Measurements from ENCODE around the gene DEFB108B.
"Not testable (repeated sequence)": the region's sequence is repeated elsewhere in the genome, so short reads cannot be mapped to it uniquely, and the experiment has no call there.

The DEFB108B gene, protein sequence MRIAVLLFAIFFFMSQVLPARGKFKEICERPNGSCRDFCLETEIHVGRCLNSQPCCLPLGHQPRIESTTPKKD

DNA sequence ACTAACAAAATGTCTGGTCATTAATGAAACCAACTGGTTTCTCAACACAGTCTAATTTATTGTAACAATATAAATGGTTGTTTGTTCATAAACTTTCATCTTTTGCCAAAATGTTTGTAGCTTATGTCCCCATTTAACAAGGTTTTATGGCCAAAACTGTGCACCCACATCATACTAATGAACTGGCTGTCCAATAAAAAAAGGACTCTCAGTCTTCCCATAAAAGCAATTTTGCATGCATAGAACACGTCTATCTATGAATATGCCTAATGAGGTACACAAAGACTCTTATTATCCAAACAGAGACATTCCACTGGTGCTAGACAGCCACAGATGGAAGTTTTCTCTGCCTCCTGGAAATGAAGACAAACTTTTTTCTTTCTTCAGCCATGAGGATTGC is at the start of gene DEFB108B:
Gene DEFB108B, plus strand, starts transcription at position 390 of the 400 bp plus-strand sequence. Its CDS starts 0 bp downstream, at position 390.
- not testable (repeated sequence) for DNase-seq

DNA sequence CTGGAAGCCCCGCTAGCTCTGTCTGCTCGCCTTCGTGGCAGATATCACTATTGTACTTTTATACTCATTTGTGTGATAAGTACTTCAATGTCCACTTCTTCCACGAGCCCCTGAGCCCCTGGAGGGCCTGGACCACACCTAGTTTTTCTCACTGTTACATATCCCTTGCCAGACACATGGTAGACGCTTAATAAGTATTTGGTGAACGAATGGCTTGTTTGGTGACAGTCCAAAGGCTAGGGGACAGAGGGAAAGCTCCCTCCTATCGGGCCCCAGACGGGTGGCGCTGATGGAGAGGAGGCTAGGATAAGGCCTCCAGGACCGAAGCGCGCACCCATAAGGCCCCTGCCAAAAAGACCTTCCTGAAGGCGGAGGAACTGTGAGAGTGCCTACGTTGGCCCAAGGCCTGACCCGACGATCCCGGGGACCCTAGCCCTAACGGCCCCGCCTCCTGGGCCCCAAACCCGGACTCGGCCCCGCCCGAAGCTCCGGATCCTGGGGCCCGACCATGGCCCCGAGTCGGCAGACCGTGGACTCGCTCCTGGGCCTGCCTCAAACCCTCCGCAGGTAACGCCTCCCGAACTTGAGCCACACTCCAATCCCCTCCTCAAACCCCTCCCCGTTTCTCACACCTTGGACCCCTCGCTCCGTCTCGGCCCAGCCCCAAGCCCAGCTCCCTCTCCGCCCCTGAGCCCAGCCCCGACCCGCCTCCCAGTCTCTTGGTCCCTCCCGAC is 46.7 kb upstream of the DEFB108B start:
- not testable (repeated sequence) for DNase-seq

DNA sequence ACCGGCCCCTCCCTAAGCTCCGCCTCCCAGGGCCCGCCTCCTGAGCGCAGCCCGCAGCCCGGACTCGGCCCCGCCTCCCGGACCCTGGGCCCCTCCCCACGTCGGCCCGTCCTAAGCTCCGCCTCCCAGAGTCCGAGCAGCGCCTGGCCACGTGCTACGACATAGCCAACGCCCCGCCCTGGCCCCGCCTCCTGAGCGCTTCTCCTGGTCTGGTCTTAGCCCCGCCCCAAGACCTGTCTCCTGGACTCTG is 46.2 kb upstream of the DEFB108B start:
- DNase-seq = not testable (repeated sequence)

DNA sequence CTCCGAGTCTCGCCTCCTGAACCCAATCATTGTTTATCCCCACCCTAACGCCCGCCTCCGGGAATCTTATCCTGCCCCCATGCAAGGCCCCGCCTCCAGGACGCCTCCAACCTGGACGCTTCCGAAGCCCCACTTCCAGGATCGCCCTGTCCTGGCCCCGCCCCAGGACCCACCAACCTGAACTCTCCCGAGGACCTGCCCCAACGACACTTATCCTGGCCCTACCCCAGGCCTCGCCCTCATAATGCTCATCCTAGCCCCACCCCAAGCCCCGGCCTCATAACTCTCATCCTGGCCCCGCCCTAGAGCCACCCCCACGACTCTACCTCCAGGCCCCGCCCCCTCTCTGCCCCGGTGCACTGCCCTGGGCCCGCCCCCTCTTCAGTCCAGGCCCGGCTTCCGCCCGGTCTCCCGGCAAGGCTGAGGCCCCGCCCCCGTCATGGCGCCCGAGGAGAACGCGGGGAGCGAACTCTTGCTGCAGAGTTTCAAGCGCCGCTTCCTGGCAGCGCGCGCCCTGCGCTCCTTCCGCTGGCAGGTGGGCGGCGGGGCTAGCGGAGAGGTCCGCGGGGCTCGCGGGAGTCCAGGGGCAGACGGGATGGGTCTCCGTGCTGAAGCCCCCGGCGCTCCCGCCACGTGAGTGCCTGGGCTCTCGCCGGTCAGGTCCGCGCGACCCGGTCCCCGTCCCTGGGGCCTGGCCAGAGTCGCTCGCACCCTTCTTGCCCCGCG is 45.7 kb upstream of the DEFB108B start:
- DNase-seq = peak; percentile 98

DNA sequence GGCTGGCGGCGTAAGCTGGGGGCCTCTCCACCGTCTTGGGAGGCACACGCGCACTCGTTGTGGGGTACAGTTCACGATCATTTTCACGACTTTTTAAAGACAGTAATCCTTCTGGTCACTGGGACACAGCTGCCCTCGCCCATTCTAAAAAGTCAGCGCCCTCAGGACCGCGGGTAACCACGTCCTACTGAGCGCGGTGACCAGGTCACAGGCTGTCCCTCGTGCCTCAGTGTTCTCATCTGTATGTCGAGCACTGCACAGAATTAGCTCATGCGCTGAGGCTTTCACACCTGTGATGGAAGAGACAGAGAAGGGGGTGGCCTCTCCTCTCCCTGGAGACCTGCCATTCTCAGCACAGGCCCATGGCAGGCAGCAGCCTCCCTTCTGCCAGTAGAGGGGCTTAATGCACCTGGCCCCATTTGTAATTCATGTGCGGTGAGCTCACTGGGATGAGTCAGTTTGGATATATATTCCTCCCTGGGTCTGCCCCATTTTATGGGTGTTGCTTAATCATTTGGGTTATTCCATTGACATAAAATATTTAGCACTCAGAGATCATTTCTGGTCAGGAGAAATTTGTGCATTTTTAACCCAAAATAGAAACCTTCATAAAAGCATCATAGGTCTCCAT is 45.1 kb upstream of the DEFB108B start:
- DNase-seq = peak; percentile 10

DNA sequence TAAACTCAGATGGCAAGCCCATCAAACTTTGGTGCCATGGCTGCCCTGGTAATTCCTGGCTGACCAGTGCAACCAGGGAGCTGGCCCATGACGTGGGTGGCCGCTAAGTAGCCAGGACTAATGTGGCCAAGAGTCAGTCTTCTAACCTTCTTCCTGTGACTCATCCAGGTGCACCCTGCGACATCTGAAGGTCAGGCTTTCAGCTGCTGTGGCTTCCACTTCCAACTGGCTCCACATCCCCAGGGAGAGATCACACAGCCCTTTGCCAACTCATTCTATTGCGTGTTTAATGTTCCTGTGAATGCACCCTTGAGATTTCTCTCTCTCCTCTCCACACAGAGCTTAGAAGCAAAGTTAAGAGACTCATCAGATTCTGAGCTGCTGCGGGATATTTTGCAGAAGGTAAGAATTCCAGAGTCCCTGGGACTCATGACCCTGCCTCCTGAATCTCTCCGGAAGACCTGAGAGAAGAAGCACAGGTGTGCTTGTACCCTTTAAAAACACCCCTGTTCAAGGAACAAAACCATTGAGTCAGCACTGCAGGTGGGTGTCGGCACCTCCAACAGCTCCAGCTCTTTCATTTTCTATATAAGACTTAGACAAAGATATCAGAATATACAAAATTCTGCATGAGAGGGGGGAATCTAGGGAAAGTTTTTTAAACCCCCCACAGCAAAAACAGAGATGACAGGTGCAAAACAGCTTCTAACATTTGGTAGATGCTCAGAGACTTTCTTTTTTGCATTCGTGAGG is 43.4 kb upstream of the DEFB108B start:
- not testable (repeated sequence) for DNase-seq

DNA sequence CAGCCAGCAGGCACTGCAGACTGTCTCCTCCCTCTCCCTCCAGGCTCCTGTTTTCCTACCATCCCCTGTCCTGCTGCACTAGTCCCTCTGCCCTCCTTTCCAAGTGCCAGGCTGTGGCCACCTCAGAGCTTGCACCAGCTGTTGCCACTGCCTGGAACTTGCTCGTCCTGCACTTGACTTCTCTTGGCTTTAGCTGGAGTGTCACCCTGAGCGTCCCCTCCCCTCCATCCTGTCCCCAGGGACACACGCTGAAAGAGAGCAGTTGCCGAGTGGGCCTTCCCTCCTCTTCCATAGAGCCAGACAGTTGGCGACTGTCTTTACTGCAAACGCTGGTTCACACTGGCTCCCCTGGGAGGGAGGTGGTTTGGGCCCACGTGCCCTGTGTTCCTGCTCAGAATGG is 41.9 kb upstream of the DEFB108B start:
- DNase-seq = not testable (repeated sequence)

DNA sequence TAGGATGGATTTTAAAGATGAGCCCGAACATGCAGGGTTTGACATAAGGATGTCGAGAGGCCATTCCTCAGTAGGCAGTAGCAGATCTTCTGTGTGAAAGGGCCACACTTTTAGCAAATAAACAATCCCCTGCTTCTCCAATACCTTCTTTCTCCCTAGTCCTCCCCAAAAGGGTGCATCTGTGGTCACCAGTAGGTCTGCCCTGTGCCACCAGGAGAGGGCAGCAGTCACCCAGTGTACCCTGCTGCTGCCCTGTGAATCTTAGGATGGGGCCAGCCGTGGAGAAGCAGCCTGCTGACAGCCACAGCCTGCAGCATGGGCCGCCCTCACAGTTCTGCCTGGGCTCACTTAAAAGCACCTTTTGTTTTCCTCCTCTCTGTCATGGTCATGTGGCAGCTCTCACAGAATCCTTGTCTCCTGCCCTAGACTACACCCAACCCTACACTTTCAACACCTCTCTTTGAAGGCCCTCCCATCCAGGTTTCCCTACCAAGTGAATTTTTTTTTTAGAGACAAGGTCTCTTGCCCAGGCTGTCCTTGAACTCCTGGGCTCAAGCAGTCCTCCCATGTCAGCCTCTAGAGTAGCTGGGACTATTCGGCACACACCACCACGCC is 40.3 kb upstream of the DEFB108B start:
- DNase-seq = not testable (repeated sequence)

DNA sequence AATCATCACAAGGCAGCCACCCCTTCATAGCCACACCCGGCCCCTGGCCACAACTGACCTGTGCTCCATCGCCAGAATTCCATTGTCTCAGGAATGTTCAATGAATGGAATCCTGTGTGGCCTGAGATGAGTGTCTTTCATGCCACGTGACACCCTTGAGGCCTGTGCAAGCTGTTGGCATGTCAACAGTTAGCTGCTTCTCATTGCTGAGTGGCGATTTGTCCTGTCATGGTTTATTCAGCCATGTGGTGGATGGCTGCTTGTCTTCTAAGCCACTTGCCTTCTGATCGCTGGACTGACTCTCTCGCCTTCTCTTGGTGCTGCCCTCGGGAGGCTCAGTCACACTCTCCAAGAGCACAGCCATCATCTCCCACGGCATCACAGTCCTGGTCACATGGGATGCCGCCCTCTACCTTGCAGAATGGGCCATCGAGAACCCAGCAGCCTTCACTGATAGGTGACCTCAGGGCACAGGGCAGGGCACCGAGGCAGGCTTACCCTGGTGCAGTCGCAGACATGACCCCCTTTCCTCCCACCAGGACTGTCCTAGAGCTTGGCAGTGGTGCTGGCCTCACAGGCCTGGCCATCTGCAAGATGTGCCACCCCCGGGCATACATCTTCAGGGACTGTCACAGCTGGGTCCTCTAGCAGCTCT is 38.5 kb upstream of the DEFB108B start:
- DNase-seq = not testable (repeated sequence)

DNA sequence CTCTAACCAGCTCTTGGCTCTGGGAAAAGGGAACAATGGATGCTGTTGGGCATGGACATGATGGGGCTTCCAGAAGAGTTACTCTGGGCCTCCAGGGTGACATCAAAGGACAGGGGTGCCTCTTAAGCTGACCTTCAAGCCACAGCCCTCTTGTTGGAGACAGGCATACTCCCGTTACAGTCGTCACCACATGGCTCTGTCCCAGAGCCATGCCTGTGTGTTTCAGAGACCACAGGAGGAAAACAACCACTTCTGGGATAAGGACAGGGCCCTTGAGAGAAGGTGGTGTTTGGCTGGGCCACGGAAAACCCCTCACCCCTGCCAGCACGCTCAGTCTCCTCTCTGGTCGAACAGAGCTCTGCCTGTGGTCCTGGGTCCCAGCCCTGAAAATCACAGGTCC is 37.8 kb upstream of the DEFB108B start:
- DNase-seq = not testable (repeated sequence)

DNA sequence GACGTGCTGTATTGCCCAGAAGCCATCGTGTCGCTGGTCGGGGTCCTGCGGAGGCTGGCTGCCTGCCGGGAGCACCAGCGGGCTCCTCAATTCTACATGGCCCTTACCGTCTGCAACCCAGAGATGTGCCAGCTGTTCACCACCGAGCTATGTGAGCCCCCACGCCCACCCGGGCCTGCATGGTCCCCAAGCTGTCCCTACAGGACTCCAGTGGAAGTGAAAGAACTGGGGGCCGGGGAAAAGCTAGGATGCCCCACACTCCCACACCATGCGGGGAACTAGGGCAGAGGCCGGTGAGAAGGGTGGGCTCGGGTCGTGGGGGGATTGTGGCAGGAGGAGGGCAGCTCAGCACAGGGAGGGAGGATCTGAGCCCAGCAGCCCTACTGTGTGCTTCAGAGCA is 37.0 kb upstream of the DEFB108B start:
- DNase-seq = not testable (repeated sequence)

DNA sequence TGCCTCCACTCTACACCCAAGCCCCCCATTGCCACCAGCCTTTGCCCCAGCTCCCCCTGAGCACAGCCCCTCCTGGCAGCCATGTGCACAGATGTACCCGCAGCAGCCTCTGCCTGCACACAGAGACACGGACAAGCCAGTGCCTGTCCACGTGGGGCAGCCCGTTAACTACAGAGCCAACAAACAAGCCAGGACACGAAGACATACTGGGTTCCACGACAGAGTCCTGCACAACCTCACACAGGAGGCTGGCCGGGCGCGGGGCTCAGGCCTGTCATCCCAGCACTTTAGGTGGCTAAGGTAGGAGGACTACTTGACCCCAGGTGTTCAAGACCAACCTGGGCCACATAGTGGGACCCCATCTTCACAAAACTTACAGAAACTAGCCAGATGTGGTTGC is 36.2 kb upstream of the DEFB108B start:
- not testable (repeated sequence) for DNase-seq

DNA sequence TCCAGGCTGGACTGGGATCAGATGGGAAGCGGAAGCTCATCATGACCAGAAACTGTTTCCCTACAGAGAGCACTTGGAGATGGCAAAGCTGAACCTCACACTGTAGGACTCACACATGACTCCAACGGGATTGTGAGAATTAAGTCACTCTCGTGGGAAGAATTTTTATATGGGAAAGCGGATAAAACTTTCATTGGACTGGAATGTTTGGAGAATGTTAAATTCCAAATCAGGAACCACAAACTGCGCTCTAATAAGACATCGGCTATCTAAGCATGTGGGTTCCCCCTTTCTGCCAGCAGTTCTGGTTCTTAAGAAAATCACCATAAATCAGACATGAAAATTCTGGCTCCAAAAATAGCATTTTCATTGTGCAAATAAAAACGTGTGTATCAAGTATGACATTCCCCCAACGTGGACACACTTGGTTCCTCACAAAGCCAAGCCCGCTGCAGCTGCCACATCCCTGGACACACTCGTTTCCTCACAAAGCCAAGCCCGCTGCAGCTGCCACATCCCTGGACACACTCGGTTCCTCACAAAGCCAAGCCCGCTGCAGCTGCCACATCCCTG is 33.4 kb upstream of the DEFB108B start:
- DNase-seq = not testable (repeated sequence)

DNA sequence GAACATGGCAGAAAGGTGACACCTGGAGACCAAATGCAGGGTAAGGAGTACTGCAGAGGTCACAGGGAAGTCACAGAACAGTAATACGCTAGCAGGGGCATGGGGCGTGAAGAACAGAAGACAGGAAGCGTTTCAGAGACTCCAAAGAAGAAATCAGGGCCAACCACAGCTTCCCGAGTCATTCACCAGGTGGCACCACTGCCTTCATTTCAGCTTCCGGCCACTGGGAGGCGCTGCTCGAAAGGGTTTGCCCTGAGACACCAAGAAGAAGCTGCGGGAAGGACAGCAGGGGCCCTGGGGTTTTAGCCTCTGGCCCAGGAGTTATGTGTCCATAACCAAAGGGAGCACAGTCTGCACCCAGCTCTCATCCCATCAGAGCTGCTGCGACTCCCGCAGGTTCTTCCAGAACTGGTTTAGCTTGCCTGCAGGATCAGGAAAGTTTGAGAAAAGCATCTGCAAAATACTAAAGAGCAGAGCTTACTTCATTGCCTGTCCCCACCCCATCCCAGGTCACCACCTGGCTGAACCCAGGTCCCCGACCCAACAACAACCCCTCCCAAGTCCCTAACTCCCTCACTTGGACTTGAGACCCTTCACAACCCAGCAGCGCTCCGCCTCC is 32.6 kb upstream of the DEFB108B start:
- DNase-seq = peak; percentile 7

DNA sequence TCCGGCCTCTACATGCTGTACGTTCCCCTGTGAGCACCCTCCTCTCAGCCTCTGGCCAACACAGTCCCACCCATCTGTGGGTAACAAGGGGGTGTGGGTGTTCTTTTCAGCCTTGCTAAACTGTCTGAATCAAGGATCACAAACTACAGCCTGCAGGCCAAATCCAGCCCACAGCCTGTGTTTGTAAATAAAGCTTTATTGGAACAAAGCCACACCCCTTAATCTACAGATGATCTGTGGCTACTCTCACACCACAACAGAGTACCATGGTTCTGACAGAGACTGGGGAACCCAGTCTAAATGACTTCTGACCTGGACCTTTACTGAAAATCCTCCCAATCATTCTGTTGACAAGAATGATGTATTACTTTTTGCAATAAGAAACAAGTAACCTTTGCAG is 32.0 kb upstream of the DEFB108B start:
- DNase-seq = not testable (repeated sequence)

DNA sequence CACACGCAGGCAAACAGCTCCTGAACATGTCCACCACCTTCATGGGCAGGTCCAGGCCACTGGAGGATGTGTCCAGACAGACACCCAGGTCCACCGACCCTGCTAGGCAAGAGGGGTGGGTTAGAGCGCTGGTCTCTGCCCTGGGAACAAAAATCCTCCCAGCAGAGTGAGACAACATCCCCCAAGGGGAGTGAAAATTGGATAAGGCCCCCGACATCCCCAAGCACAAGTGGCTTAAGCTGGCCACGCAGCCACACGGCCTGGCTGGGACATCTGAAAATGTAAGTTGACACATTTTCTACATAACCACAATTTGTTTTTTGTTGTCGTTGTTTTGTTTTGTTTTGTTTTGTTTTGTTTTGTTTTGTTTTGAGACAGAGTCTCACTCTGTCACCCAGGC is 30.1 kb upstream of the DEFB108B start:
- DNase-seq = not testable (repeated sequence)

DNA sequence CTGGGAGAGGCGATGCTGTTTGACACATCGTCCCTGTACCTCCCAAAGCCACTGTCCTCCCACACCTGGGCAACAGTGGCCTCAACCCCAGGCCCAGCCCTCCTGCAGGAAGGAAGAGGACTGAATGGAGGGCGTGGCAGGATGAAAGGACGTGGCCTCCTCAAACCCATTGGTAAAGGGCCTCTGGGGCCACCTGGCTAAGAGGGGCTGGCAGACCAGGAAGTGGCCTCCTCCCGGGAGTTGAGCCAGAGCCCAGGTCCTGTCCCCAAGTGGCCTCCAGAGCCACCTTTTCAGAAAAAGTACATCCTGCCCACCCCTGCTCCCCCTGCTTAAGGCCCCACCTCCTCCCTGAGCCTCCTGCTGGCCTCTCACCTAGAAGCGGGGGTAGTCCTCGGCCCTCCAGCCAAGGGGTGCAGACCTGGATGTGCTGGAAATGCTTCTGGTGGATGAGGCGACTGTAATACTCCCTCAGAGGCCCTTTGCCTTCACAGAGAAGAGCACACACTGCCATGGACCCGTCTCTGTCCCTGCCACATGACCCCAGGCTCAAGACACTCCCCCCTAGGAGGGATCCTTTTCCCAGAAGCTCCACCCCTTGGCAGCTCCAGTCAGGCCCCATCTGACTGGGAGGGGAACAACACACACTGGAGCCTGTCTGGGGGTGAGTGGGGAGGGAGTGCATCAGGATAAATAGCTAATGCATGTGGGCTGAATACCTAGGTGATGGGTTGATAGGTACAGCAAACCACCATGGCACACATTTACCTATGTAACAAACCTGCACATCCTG is 28.6 kb upstream of the DEFB108B start:
- DNase-seq = not testable (repeated sequence)

DNA sequence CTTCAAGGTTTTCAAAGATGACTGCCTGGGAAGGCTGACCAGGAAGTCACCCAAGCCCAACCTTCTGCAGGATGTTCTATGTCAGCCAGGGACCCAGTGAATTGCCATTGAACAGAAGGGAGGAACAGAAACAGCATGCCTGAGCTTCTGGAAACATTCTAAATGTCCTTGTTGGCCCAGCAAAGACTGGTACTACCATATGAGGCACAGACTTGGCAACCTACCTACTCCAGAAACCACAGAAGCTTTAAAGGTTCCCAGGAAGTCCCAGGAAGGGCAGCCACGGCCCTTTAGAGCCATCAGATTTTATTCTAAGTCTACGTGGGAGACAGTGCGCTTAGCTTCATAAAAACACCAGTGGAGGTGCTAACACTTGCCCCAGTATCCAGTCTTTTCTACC is 20.5 kb upstream of the DEFB108B start:
- DNase-seq = not testable (repeated sequence)

DNA sequence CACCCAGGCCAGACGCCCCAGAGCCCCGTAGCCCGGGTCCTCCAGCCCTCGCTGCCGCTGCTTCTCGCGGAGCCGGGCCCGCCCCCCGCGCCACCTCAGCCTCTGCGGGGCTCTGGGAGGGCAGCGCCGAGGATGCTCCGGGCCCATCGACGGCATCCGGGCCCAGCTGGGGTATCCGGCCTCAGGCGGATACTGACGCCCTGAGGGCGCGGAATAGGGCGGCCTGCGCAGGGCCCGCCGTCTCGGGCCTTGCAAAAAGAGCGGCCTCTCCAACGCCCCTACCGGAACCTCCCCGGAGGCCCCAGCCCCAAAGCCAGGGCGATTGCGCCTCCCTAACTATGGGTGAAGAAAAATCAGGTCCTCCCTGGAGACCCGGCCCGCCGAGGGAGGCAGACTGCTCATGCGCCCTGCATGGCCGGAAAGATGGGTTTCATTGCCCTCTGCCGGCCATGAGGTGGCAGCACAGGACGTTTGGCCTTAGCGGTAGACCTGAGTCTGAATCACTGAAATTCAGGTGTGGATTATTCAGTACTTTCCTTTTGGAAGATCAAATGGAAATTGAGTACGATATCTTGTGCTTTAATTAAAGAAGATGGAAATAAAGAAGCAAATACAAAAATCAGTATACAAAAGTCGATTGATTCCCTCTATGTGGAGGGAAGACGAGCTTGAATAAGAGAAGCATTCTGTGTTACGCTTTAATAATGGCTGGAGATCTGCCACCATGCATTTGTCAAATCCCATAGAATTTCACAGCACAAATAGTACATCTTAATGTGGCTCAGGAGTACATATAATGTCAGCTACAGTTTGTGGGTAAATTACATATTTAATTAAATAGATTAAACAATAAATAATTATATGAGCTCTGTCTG is 19.3 kb upstream of the DEFB108B start:
- DNase-seq = peak; percentile 32
